ENCODE measurements around the gene HDAC8. TPM values are rescaled to one million over a fixed set of nuclear protein-coding genes. Genes with fewer than 3 reads are reported as not detected.

The HDAC8 gene
- total RNA-seq, 1 experiment from 2014 or later: 33.5 TPM

GRCh38 chrX:72346302-72346949 lies 226.2 kb downstream of the HDAC8 start:
- POLR2A ChIA-PET: interaction anchor here (0.6 kb wide), 1 partner anchor 1081 kb away, joined by 3 read pairs; no protein-coding TSS in a partner anchor
- Histone ChIP-seq H3K4me3 (ENCODE audit: low read depth in 2 of 2, low read length in 2 of 2) (no peak overlapping the region), H3K27ac (ENCODE audit: low read length) (no peak overlapping the region), H3K36me3 (ENCODE audit: control insufficient read depth, insufficient read depth, low read length) (no peaks in the 10 kb centered on the region), H3K27me3 (ENCODE audit: control insufficient read depth, insufficient read depth, low read length) (no peaks in the 10 kb centered on the region), H3K4me1 (ENCODE audit: control insufficient read depth, insufficient read depth, low read length) (no peaks in the 10 kb centered on the region), H3K9me3 (ENCODE audit: control insufficient read depth, insufficient read depth, low read depth, low read length) (no peaks in the 10 kb centered on the region)
- no TSS peak for BruUV-seq (replicated peaks)
- ATAC-seq: no peak
- TF ChIP-seq TCF7L2 (IDR thresholded peaks at IDR 0.05; ENCODE audit: low read depth, low read length) (no peak), REST (IDR thresholded peaks at IDR 0.05; ENCODE audit: insufficient read depth in 1 of 2, low read depth in 2 of 2, low read length in 1 of 2) (no peak), SIN3A (IDR thresholded peaks at IDR 0.05; ENCODE audit: borderline replicate concordance, insufficient read depth, low read depth, low read length) (no peak), CTCF (IDR thresholded peaks at IDR 0.05) (no peak), POLR2AphosphoS5 (IDR thresholded peaks at IDR 0.05; ENCODE audit: low read depth, low read length) (no peak)
- DNase-seq (ENCODE audit: low read depth, low spot score): no peak
- CTCF ChIA-PET: no interaction called here
- intact Hi-C loops (cut with micrococcal nuclease; ENCODE audit: unreplicated experiment): no loop called here
- in situ Hi-C loops (cut with HindIII; ENCODE audit: low pct_unique_long_range_greater_than_20kb, low sequenced_read_pairs): no loop called here

- Histone ChIP-seq H3K27me3 (ENCODE audit: control insufficient read depth, insufficient read depth, low read length) (no peaks in the 10 kb centered on the region), H3K36me3 (ENCODE audit: control insufficient read depth, insufficient read depth, low read length) (no peaks in the 10 kb centered on the region), H3K4me3 (ENCODE audit: low read depth in 2 of 2, low read length in 2 of 2) (no peak overlapping the region), H3K4me1 (ENCODE audit: control insufficient read depth, insufficient read depth, low read length) (no peaks in the 10 kb centered on the region), H3K9me3 (ENCODE audit: control insufficient read depth, insufficient read depth, low read depth, low read length) (no peaks in the 10 kb centered on the region), H3K27ac (ENCODE audit: low read length) (no peak overlapping the region)
- ChIA-PET POLR2A (no interaction called here), CTCF (no interaction called here)
- ATAC-seq: no peak
- in situ Hi-C loops (cut with HindIII; ENCODE audit: low pct_unique_long_range_greater_than_20kb, low sequenced_read_pairs): no loop called here
- TF ChIP-seq REST (IDR thresholded peaks at IDR 0.05; ENCODE audit: insufficient read depth in 1 of 2, low read depth in 2 of 2, low read length in 1 of 2): no peak
- intact Hi-C loops (cut with micrococcal nuclease; ENCODE audit: unreplicated experiment): no loop called here
- BruUV-seq (replicated peaks): no TSS peak
- DNase-seq (ENCODE audit: low read depth, low spot score): no peak
Measured at GRCh38 chrX:72340626-72341025, 232.0 kb downstream of the HDAC8 start.
